Adrenal gland (tissue), 12 donors: Measurements from ENCODE around the gene DCXR. TPM values are rescaled to one million over a fixed set of nuclear protein-coding genes. Genes with fewer than 3 reads are reported as not detected.
A peak's percentile ranks its signal among the peaks of the same experiment; 100 is the strongest.

Source experiments
- DNase-seq, 7 donors: peaks; one replicate each; pipeline ENCODE4 v3.0.0-alpha.2; 2019 to 2020
- H3K27ac ChIP-seq, 5 donors: fragments of 200-600 bp; sonication (generic) in 4 of 5; 1 replicate in 3 of 5; 2 replicates in 2 of 5; pipeline versions ENCODE4 v1.5.1 to v1.8.0; 2016 to 2020; ENCODE audit warnings: mild to moderate bottlenecking in 1 of 5
- H3K27me3 ChIP-seq: fragments of 200-600 bp; 2 replicates; pipeline ENCODE4 v1.8.0; 2021
- H3K36me3 ChIP-seq, 2 donors: fragments of 200-600 bp; replicated peaks in 1 of 2; 1 replicate in 1 of 2; 2 replicates in 1 of 2; pipeline versions ENCODE4 v1.5.1 to v1.8.0; 2018 to 2022
- H3K4me1 ChIP-seq, 2 donors: fragments of 200-600 bp; replicated peaks in 1 of 2; 1 replicate in 1 of 2; 2 replicates in 1 of 2; pipeline versions ENCODE4 v1.5.1 to v1.8.0; 2018 to 2021
- H3K4me3 ChIP-seq, 4 donors: fragments of 200-600 bp; sonication (generic) in 3 of 4; one replicate each; pipeline ENCODE4 v1.5.1; 2016 to 2018
- H3K9me3 ChIP-seq, 3 donors: fragments of 200-600 bp; sonication (generic) in 1 of 3; replicated peaks in 1 of 3; 1 replicate in 2 of 3; 2 replicates in 1 of 3; pipeline versions ENCODE4 v1.5.1 to v1.8.0; 2016 to 2021
- CTCF ChIP-seq, 6 experiments: fragments of 450-650 bp in 4 of 6; fragments of 200-600 bp in 2 of 6; sonication (generic) in 1 of 6; IDR thresholded peaks; 1 replicate in 5 of 6; 2 replicates in 1 of 6; pipeline versions ENCODE4 v1.5.1 to v1.8.0; 2016 to 2021; ENCODE audit warnings: antibody characterized with exemption in 6 of 6, mild to moderate bottlenecking in 2 of 6, moderate library complexity in 1 of 6
- POLR2A ChIP-seq, 2 donors: fragments of 450-650 bp; IDR thresholded peaks; one replicate each; pipeline ENCODE4 v1.6.1; 2017; ENCODE audit warnings: antibody characterized with exemption in 2 of 2, mild to moderate bottlenecking in 2 of 2, moderate library complexity in 1 of 2
- WGBS, 4 donors: extraction: QIAGEN DNeasy Blood & Tissue Kit in 2 of 4; methylation state at CpG; one replicate each; pipeline versions ENCODE4 v1.1.5 to v1.1.7; 2013 to 2017; 5-methylcytosine and 5-hydroxymethylcytosine counted together
- intact Hi-C, 2 donors: fragments of 100-400 bp; cut with DNase I; formaldehyde crosslinking; loops; one replicate each; pipeline versions ENCODE4 v1.14.1 to v1.15.0; 2022 to 2023
- polyA plus RNA-seq, 3 donors: library from polyadenylated mRNA; stranded (reverse); fragments of 200-250 nt in 2 of 3; fragments of 350-450 nt in 1 of 3; fragmentation: Illumina TruSeq in 1 of 3; extraction: RNeasy Lipid Tissue Mini Kit (QIAGEN cat#74804) in 1 of 3; gene quantifications; one replicate each; pipeline ENCODE4 v1.2.3, GENCODE V29; 2013 to 2014
- total RNA-seq, 9 donors: library from RNA; depleted of rRNA in 4 of 9; stranded (reverse); fragments of >200 nt in 4 of 9; fragments of 120-200 nt in 1 of 9; fragmentation: NEBNext Ultra II Directional in 1 of 9; extraction: Animal tissue kit (Norgen Biotek cat#: 25700) in 1 of 9; gene quantifications; one replicate each; pipeline versions ENCODE4 v1.1.0 to v1.2.4, GENCODE V29; 2013 to 2023
- donor health status: healthy with polysubstance abuse.
- donor health status: Bipolar disorder and iron deficiency.
- donor health status: DM: yes; HTN: yes; CAD: no.
- donor health status: DM: no; HTN: no; CAD: no.
- donor health status: DM: no; HTN: no; CAD: no.
- donor health status: DM: yes; HTN: yes; CAD: no.

Gene DCXR
- total and polyA plus RNA-seq, 12 donors: 66.9 to 183 (median 104) TPM

GRCh38 chr17:82064433-82065192, 27.1 kb upstream of the DCXR start:
- Histone ChIP-seq H3K27me3 (no peaks in the 10 kb centered on the region), H3K9me3 (no peaks in the 10 kb centered on the region), H3K36me3 (peaks cover 0 to 29% of the 10 kb centered on the region in 2 donors), H3K4me1 (peaks cover 12 to 17% of the 10 kb centered on the region in 2 donors), H3K4me3 (peak overlapping the region; percentile 3 to 58 (median 44)), H3K27ac (peak overlapping the region in 1 of 5 donors; percentile 87)
- WGBS, 4 donors: 35 to 50% (median 41%) methylated on average over 16 to 36 of the region's 36 CpGs
- intact Hi-C loops: no loop called here
- TF ChIP-seq CTCF (IDR thresholded peaks at IDR 0.05) (no peak), POLR2A (IDR thresholded peaks at IDR 0.05) (no peak)
- no peak for DNase-seq

GRCh38 chr17:82063424-82064415, 26.2 kb upstream of the DCXR start:
- H3K9me3 ChIP-seq: no peaks in the 10 kb centered on the region
- H3K27me3 ChIP-seq: no peaks in the 10 kb centered on the region
- peaks cover 12 to 17% of the 10 kb centered on the region in 2 donors for H3K4me1 ChIP-seq
- no peak overlapping the region for H3K27ac ChIP-seq
- TF ChIP-seq POLR2A (IDR thresholded peaks at IDR 0.05) (no peak), CTCF (IDR thresholded peaks at IDR 0.05) (no peak)
- no peak for DNase-seq
- intact Hi-C loops: no loop called here
- WGBS, 4 donors: 78 to 89% (median 80%) methylated on average over 6 to 20 of the region's 20 CpGs
- no peak overlapping the region for H3K4me3 ChIP-seq
- H3K36me3 ChIP-seq: peaks cover 0 to 38% of the 10 kb centered on the region in 2 donors

- intact Hi-C loops: no loop called here
- Histone ChIP-seq H3K4me3 (no peak overlapping the region), H3K4me1 (peaks cover 12 to 17% of the 10 kb centered on the region in 2 donors), H3K9me3 (no peaks in the 10 kb centered on the region), H3K27ac (no peak overlapping the region), H3K36me3 (peaks cover 0 to 45% of the 10 kb centered on the region in 2 donors), H3K27me3 (no peaks in the 10 kb centered on the region)
- 72 to 92% (median 82%) methylated on average over 4 to 9 of the region's 9 CpGs for WGBS, 4 donors
- TF ChIP-seq POLR2A (IDR thresholded peaks at IDR 0.05): no peak
- TF ChIP-seq CTCF (IDR thresholded peaks at IDR 0.05): no peak
- DNase-seq: no peak
Observed at GRCh38 chr17:82062984-82063368, 25.5 kb upstream of the DCXR start.
